ENCODE data around the gene AKAP13.
A peak's percentile ranks its signal among the peaks of the same experiment; 100 is the strongest.

Gene AKAP13

DNA sequence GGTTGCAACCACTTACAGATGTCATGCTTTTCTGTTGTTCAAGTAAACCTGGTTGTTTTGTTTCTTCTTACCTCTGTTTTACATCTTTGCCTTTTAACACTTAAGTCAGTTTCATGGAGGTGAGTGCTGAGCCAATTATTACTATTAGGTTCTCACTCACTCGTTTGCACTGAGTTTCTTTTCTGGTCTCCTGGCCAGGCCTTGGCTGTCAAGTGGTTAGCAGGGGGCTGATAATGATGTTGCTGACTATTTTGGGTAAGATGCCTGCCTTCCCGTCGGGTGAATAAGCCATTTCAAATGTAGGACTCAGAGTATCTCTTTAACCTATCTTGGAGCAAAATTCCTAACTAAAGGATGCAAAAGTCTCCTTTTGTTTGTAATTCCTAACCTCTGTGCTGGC lies 335.9 kb downstream of the AKAP13 start:
- DNase-seq, result no peak

DNA sequence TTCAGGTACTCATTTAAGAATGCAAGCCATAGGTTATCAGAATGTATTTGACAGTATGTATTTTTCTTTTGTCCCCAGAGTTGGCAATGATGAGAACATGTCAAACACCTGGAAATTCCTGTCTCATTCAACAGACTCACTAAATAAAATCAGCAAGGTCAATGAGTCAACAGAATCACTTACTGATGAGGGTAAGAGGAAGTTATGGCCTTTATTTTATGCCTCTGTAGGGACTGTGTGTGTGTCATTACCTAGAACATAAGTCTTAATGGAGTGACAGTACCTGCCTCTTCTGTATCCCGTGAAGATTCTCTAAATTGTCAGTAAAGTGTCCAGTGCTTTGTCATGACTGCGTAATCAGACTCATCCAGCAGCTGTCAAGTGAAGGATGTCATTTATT lies 336.8 kb downstream of the AKAP13 start:
- no peak for DNase-seq

DNA sequence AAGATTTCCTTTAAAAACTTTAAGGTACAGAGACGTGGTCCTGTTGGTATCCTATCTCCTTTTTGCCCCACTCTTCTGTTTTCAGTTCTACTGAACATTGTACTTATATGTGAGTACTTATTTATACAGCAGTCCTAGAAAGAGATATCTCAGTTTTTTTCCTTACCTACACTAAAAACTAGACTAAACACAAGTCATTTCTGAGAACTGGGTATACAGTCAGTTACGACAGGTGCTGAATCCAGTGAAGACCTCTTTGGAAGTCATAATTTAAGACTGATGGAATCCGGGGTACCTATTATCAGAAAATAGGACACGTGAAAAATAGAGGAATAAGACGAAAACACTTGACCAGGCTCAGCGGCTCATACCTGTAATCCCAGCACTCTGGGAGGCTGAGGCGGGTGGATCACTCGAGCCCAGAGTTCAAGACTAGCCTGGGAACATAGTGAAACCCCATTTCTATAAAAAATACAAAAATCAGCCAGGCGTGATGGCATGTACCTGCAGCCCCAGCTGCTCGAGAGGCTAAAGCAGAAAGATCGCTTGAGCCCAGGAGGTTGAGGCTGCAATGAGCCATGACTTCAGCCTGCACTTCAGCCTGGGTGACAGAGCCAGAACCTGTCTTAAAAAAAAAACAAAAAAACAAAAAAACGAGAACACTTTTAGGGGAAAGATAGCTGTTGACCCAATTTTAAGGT lies 338.0 kb downstream of the AKAP13 start:
- DNase-seq, result no peak

DNA sequence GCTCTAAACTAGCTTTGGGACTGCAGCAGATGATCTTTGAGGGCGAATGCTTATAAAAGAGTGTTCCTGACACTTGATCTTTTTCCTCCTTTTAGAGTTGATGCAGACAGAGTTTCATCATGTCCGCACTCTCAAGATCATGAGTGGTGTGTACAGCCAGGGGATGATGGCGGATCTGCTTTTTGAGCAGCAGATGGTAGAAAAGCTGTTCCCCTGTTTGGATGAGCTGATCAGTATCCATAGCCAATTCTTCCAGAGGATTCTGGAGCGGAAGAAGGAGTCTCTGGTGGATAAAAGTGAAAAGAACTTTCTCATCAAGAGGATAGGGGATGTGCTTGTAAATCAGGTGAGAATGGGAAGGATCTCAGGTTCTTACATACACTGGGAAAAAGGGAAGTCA lies 338.6 kb downstream of the AKAP13 start:
- DNase-seq, result no peak

DNA sequence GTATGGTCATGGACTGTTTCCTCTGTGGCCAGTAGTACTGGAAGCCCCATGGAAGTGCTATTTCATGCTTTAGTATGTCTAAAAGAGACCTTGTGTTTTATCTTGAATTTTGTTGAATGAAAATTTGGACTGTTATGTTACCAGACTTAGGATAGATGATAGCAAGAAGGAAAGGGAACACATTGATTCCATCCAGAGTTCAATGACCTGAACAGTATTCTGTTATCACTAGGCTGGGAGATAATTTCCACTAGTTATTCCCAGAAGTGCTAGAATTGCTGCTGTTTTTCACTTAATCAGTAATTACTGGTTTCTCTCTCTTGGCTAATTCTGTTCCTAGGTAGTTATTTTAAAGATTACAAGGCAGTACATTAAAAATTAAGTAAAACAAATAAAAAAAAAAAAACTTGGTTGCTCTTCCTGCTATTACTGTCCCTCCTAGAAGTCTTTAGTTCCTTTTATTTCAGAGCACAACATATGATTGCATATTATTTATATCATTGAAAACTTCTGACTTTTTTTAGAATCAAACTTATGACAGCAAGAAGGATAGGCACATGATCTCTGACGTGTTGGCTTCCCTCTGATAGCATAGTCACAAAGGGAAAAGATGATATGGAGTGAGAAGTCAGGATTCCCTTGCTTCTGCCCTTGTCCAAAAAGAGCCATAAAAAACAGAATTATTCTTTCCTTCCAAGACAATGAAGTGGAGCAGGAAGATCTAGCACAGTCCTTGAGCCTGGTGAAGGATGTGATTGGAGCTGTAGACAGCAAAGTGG lies 342.2 kb downstream of the AKAP13 start:
- no peak for DNase-seq

DNA sequence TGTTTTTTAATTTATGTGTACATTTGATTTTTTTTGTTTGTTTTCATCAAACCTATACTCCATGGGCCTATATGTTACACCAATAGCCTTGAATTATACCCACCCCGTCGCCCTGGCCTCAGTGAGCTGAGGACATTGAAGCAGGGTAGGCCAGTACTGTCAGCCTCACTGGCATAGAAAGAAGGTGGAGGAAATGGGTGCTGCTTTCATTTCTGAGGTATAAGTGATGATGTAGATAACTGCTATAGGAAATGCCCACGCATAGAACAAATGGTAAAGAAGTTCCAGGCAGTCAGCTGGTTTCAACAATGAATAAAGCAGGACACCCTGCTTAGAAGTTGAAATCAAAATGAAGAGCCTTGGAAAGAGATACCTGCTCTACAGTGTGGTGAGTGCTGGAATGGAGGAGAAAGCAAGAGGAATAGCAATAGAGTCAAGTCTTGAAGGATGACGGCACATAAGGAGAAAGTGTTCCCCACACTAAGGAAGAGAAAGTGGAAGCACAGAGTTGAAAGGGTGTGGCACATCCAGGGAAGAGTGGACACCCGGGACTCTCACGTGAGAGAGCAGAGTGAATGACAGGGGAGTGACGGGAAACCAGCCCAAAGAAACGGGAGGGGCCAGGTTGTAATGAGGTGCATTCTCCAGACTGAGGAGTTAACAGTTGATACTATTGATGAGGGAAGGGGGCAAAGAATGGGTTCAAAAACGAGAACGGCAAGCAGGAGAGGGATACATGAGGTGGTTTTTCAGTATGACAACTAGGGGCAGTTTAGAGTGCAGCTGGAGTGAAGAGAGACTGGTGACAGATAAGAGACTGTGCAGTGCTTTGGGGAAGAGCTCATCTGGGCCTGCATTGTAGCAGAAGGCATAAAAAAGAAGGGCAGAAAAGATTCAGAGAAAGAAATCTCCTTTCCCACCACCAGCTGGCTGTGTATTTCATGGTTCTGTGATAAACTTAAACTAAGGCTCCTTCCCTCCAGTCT lies 343.9 kb downstream of the AKAP13 start:
- DNase-seq, result no peak

DNA sequence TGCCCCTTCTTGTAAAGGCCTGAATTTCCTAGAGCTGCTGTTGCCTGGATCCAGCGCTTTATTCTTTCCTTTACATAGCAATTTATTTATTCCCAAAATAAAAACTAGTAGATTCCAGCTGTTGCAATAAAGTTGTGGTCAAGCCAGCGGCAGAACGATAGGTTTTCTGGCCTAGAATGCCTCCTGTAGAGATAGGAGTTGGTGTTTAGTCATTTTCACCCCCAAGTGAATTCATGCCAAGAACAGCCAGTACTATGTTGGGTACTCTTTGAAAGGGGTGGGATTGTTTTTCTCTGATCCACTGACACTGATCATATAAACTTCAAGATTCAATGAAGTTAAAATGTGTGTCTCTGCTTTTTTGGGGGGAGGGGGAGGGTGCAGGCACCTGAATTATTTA lies 344.6 kb downstream of the AKAP13 start:
- no peak for DNase-seq

DNA sequence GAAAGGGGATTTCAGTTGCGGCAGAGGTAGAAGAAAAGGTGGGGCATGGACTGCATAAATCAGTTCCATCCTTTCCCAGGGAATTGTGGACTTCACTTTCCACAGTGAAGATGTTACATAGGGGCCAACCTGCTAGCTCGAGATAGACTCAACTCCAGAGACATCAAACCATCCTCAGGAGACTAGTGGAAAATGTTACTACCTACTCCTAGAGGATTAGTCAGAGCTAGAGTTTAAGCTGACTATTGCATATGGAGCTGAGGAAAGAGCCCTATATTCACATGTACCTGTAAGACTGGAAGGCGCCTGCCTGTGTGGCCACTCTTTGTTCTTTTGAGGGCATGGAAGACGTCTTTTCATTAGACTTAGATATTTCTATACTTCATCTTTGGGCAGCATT lies 345.2 kb downstream of the AKAP13 start:
- no peak for DNase-seq

DNA sequence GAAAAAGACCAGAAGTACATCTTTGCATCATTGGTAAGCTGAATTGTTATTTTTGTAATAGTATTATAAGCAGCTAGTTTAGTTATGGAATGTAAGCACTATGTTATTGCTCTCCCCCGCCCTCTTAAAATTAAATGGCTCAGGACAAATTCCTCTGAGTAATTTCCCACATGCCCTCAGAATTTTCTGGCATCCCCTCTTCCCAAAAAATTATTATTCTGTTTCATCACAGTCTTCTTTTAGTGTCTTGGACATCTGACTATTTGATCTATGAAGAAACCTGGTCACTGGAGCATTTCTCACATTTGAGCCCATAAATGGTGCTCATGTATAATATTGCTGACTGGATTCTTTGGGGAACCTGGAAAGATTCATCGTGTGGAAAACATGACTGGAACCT lies 346.1 kb downstream of the AKAP13 start:
- no peak for DNase-seq

DNA sequence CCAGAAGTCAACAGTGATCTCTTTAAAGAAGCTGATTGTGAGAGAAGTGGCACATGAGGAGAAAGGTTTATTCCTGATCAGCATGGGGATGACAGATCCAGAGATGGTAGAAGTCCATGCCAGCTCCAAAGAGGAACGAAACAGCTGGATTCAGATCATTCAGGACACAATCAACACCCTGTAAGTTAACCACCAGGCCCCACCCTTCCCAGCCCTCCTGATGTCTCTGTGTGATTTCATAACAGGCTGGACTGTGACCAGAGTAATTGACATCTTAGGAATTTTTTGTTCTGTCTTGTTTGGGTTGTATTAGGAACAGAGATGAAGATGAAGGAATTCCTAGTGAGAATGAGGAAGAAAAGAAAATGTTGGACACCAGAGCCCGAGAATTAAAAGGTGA lies 346.7 kb downstream of the AKAP13 start:
- DNase-seq, result no peak

DNA sequence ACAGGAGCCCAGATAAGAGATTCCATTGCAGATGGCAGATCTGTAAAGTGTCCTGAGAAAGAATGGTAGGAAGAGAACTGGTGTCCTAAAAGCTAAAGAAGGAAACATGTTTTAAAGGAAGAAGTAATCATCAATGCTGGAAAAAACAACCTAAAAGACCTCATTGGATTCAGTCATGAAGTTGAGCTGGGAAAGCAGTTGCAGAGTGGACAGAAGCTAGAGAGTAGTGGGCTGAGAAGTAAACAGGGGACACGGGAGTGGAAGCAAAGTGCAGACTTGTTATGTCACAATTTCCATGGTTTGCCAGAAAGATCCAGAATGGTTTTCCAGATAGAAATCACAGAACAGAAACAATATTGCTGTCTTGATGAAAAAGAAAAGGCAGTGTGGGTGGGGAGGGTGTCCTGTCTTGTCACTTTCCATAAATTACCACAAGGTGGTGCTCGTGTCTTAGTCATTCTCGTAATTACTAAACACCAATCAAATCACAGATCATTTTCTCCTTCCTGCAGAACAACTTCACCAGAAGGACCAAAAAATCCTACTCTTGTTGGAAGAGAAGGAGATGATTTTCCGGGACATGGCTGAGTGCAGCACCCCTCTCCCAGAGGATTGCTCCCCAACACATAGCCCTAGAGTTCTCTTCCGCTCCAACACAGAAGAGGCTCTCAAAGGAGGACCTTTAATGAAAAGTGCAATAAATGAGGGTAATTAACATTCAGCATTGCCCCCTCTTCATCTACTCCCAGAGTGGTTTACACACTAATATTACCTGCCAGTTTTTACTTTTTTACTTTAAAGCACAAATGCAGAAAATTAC lies 349.8 kb downstream of the AKAP13 start:
- DNase-seq, result peak; percentile 13

DNA sequence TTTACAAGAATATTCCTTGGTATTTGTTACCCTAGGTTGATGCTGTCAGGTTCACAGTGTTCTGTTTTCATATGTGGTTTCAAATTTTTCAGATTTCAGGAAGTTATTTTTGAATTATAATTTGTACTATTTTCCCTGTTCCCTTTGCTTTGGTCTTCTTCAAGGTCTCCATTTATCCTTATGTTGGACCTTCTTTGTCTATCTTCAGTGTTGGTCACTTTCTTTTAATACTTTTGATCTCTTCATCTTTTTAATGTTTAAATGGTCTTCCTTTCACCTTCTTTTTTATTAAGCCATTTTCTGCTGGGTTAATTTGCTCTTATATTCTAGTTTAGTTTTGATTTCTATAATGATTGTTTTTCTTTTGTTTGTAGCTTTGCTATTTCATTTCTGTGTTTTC lies 353.0 kb downstream of the AKAP13 start:
- no peak for DNase-seq

DNA sequence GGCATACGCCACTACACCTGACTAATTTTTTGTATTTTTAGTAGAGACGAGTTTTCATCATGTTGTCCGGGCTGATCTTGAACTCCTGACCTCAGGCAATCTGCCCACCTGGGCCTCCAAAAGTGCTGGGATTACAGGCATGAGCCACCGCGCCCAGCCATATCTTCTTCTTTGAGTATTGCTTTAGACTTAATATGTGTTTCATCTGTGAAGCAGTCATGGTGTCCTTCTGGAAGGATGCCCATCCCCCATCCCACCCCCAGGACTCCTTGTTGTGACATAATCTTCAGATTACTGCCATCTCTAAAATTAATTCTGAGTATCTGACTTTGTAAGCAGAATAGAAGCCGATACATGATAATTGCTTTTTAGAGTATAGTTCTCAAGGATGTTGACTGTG lies 356.7 kb downstream of the AKAP13 start:
- no peak for DNase-seq

DNA sequence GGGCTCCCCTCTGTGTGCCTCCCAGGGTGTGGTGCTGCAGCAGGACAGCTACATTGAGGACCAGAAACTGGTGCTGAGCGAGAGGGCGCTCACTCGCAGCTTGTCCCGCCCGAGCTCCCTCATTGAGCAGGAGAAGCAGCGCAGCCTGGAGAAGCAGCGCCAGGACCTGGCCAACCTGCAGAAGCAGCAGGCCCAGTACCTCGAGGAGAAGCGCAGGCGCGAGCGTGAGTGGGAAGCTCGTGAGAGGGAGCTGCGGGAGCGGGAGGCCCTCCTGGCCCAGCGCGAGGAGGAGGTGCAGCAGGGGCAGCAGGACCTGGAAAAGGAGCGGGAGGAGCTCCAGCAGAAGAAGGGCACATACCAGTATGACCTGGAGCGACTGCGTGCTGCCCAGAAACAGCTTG lies 360.6 kb downstream of the AKAP13 start:
- DNase-seq, result no peak

DNA sequence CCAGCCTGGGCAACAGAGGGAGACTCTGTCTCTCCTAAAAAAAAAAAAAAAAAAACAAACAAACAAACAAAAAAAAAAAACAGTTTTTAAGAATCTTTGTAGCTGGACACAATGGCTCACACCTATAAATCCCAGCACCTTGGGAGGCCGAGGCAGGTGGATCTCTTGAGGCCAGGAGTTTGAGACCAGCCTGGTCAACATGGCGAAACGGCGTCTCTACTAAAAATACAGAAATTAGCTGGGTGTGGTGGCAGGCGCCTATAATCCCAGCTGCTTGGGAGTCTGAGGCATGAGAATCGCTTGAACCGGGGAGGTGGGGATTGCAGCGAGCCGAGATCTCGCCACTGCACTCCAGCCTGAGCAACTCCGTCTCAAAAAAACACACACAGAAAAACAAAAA lies 361.3 kb downstream of the AKAP13 start:
- no peak for DNase-seq

DNA sequence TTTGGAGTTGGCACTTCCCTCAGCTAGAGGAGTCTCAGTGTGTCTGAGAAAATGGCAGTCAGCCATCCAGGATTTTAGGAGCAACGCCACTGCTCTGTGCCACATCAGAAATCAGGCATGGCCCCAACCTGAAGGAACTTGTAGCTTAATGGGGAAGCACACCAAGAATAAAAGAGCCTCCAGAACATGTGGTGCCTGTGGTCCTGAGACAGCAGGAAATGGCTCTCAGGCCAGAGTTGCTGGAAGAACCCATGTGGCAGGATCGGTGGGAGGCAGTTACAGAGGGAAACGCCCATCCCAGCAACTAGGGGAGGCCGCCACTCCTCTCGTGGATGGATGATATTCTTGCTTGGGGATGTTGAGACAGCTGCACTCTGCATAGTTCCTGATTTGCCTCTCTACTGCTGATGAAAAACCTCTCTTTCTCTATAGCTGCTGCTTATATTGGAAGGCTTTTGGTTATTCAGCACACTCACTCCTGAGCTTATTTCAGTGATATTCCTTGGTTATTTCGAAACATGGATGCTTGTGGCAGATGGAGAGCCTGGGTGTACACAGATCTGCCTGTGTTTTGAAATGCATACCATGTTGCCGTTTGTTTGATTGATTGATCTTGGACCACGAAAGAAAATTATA lies 361.9 kb downstream of the AKAP13 start:
- DNase-seq, result no peak

DNA sequence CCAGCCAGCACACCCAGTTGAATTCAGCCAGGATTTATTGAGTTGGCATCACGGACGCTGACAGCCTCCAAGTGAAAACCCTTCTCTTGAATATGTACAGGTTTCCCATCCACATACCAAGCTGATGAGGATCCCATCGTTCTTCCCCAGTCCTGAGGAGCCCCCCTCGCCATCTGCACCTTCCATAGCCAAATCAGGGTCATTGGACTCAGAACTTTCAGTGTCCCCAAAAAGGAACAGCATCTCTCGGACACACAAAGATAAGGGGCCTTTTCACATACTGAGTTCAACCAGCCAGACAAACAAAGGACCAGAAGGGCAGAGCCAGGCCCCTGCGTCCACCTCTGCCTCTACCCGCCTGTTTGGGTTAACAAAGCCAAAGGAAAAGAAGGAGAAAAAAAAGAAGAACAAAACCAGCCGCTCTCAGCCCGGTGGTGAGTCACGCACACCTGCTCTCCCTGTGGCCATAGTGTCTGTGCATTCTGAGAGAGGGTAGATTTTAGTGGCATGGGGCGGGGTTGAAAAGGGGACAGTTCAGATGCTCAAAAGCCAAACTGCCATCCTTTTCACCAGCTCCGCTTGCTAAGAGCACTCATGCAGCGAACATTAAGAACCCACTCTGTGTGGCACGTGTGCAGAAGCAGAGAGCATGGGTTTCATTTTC lies 363.1 kb downstream of the AKAP13 start:
- DNase-seq, result no peak

DNA sequence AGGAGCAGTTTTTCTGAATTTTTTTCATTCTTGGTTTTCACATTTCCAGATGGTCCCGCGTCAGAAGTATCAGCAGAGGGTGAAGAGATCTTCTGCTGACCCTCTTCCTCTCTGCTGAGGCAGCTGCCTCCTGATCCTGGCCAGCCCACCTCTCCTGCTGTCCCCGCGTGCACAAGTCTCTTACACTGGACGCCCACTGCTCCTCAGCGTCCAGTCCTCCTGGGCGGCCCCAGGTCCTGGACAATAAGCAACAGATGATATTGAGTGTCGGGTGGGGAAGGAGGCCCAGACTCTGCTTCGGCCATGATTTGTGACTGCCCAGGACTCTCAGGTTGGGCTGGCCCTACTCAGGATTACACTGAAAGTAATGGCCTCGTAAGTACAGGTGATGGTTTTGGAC lies 364.2 kb downstream of the AKAP13 start:
- no peak for DNase-seq

DNA sequence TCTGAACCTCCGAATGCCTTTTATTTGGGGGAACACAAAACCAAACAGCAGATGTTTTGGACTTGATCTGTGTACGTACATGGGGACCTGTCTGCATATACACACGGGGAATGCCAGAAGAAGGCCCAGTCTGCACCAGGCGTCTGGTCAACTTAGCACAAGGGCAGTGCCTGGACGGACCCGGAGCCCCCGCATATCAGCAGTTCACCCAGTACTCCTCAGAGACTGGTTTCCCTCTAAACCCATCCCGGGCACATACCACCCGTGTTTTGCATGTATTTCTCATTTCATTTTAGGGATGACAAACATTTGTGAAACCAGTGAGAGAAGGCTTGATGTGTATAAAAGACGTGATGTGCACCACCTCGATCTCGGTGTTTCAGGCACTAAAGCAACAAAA lies 364.6 kb downstream of the AKAP13 start:
- DNase-seq, result no peak

DNA sequence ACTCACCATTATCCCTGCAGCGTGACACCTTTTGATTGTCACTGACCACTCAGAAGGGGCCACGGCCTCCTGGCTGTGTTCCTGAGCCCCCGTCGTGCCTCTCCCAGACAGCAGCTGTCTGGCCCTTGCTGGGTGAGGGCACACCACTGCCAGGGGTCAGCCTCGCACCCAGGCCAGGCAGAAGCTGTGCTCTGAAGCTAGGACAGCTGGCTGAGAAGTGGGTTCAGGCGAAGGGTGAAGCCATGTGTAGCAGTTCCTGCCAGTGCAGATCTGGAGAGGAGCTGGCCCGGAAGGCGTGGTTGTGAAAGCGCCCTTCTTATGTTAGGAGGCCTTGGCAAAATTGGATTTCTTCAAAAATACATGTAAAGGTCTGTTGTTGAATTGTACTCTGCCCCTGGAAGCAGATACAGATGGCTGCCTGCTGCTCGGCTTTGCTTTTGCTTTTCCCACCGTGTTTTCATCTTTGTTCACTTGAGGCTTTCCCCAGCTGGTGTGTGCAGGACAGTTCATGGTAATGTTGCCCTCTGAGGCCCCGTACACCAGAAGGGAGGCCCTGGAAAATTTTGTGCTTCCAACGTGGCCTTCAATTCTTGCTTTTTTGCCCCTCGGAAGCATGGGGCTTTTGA lies 365.2 kb downstream of the AKAP13 start:
- DNase-seq, result no peak

DNA sequence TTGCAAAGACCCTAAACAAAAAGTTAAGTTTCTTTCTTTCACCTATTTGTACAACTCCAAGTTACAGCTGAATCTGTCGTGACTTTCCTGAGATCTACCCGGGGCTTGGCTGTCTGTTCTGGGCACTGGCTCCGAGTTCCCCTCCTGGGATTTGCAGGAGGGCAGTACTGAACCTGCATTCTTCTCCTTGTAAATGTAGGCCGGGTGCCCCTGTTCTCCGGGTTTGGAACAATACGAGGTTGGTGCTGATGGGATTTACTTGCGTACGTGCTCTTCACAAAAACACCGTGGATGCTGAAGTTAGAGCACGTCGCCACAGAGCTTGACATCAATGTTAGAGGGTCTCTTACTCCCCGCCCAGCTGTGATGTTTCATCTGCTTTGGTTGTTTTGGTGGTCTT lies 366.2 kb downstream of the AKAP13 start:
- DNase-seq, result no peak
